OCI-LY3 (cell line): ENCODE data around the gene KBTBD13.
"Not testable (repeated sequence)": the region's sequence is repeated elsewhere in the genome, so short reads cannot be mapped to it uniquely, and the experiment has no call there.

ENCODE experiments used
- H2AFZ ChIP-seq: fragments of 200-600, 300-600 bp; shearing (Covaris generic); 2 replicates; pipeline ENCODE4 v1.6.0; 2014; ENCODE audit warnings: antibody characterized with exemption, low read depth, low read length
- H3K27ac ChIP-seq: fragments of 200-600, 300-600 bp; sonication (generic); 2 replicates; pipeline ENCODE4 v1.5.1; 2014; ENCODE audit warnings: mild to moderate bottlenecking, low read length, moderate library complexity, mixed read lengths
- H3K27me3 ChIP-seq: fragments of 200-600, 300-600 bp; sonication (generic); 2 replicates; pipeline ENCODE4 v1.6.1; 2014; ENCODE audit warnings: low read depth, low read length, mixed read lengths
- H3K36me3 ChIP-seq: fragments of 200-600, 300-600 bp; sonication (generic); replicated peaks from 2 replicates; pipeline ENCODE3; 2014; ENCODE audit warnings: low read depth, low read length, mixed read lengths
- H3K4me1 ChIP-seq: fragments of 300-600, 200-600 bp; sonication (generic); 2 replicates; pipeline ENCODE4 v1.6.1; 2014; ENCODE audit warnings: low read length, mixed read lengths
- H3K4me2 ChIP-seq: fragments of 200-600, 300-600 bp; sonication (generic); 2 replicates; pipeline ENCODE4 v1.6.1; 2014; ENCODE audit warnings: low read length, mixed read lengths
- H3K4me3 ChIP-seq: fragments of 300-600, 200-600 bp; sonication (generic); 2 replicates; pipeline ENCODE4 v1.5.1; 2014; ENCODE audit warnings: antibody characterized with exemption, mild to moderate bottlenecking, low read length, moderate library complexity
- H3K79me2 ChIP-seq: fragments of 300-600, 200-600 bp; shearing (Covaris generic); 2 replicates; pipeline ENCODE4 v1.6.1; 2014; ENCODE audit warnings: mild to moderate bottlenecking, low read length, mixed read lengths
- H3K9ac ChIP-seq: fragments of 300-600, 200-600 bp; shearing (Covaris generic); 2 replicates; pipeline ENCODE4 v1.6.0; 2014; ENCODE audit warnings: mild to moderate bottlenecking, low read length, moderate library complexity
- H3K9me3 ChIP-seq: fragments of 200-600, 300-600 bp; shearing (Covaris generic); 2 replicates; pipeline ENCODE4 v1.6.1; 2014; ENCODE audit warnings: low read length, mixed read lengths; ENCODE audit not compliant: insufficient read depth
- H4K20me1 ChIP-seq: fragments of 200-600, 300-600 bp; sonication (generic); 2 replicates; pipeline ENCODE4 v1.6.1; 2016; ENCODE audit warnings: low read length, mixed read lengths; ENCODE audit not compliant: insufficient read depth
- EZH2phosphoT487 ChIP-seq: fragments of 200-600 bp; shearing (Covaris generic); IDR thresholded peaks from 2 replicates; pipeline ENCODE4 v1.6.1; 2018; ENCODE audit warnings: antibody characterized with exemption, mixed run types, low read depth
- TF ChIP-seq, protein P1 (sequence below): fragments of 200-600, 300-600 bp; sonication (generic); IDR thresholded peaks from 2 replicates; pipeline ENCODE4 v1.5.1; 2014; ENCODE audit warnings: antibody characterized with exemption, low read length, low read depth

The KBTBD13 gene

GRCh38 chr15:65040461-65040860 is 36.1 kb upstream of the KBTBD13 start:
- Histone ChIP-seq H3K27ac (no peak overlapping the region), H3K4me2 (no peak overlapping the region), H3K27me3 (no peaks in the 10 kb centered on the region), H4K20me1 (no peaks in the 10 kb centered on the region), H2AFZ (no peak overlapping the region), H3K9ac (no peak overlapping the region), H3K9me3 (no peaks in the 10 kb centered on the region), H3K36me3 (no peaks in the 10 kb centered on the region), H3K79me2 (no peaks in the 10 kb centered on the region), H3K4me3 (no peak overlapping the region), H3K4me1 (peaks cover 6% of the 10 kb centered on the region)
- TF ChIP-seq, protein P1, sequence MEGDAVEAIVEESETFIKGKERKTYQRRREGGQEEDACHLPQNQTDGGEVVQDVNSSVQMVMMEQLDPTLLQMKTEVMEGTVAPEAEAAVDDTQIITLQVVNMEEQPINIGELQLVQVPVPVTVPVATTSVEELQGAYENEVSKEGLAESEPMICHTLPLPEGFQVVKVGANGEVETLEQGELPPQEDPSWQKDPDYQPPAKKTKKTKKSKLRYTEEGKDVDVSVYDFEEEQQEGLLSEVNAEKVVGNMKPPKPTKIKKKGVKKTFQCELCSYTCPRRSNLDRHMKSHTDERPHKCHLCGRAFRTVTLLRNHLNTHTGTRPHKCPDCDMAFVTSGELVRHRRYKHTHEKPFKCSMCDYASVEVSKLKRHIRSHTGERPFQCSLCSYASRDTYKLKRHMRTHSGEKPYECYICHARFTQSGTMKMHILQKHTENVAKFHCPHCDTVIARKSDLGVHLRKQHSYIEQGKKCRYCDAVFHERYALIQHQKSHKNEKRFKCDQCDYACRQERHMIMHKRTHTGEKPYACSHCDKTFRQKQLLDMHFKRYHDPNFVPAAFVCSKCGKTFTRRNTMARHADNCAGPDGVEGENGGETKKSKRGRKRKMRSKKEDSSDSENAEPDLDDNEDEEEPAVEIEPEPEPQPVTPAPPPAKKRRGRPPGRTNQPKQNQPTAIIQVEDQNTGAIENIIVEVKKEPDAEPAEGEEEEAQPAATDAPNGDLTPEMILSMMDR = no peak
- no peak for TF ChIP-seq EZH2phosphoT487

- no peaks in the 10 kb centered on the region for H3K9me3 ChIP-seq
- no peak overlapping the region for H3K27ac ChIP-seq
- H2AFZ ChIP-seq = no peak overlapping the region
- H3K79me2 ChIP-seq = no peaks in the 10 kb centered on the region
- TF ChIP-seq EZH2phosphoT487 = no peak
- TF ChIP-seq, protein P1 = no peak
- H3K9ac ChIP-seq = no peak overlapping the region
- H3K36me3 ChIP-seq = no peaks in the 10 kb centered on the region
- H3K4me2 ChIP-seq = no peak overlapping the region
- peaks cover 6% of the 10 kb centered on the region for H3K4me1 ChIP-seq
- H4K20me1 ChIP-seq = no peaks in the 10 kb centered on the region
- H3K4me3 ChIP-seq = no peak overlapping the region
- H3K27me3 ChIP-seq = no peaks in the 10 kb centered on the region
Measured at GRCh38 chr15:65041787-65042186, 34.8 kb upstream of the KBTBD13 start.

DNA sequence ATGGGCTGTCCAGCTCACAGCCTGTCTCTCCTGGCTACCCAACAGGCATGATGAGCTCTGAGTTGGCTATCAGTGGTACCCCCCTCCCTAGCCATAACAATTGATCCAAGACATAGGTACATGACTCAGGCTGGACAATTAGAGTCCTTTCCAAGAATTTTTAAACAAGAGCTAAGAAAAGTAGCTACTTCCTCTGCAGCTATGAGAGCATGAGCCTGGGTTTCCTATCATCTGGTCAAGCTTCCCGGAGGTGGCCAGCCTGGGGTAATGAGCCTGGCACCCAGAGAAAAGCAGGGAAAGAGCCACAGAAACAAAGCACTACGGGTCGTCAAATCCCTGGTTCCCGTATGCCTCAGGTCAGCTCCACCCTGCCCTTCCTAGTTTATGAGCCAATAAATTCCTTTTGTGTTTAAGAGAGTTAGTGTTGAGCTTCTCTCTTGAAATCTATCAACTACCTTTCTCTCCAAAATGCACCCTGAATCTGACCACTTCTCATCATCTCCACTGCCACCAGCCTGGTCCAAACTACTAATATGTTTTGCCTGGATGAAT is 33.7 kb upstream of the KBTBD13 start:
- Histone ChIP-seq H3K4me2 (no peak overlapping the region), H3K9ac (no peak overlapping the region), H3K27ac (no peak overlapping the region), H3K36me3 (no peaks in the 10 kb centered on the region), H3K4me1 (peaks cover 6% of the 10 kb centered on the region), H3K27me3 (no peaks in the 10 kb centered on the region), H3K9me3 (no peaks in the 10 kb centered on the region), H2AFZ (no peak overlapping the region), H3K4me3 (no peak overlapping the region), H3K79me2 (no peaks in the 10 kb centered on the region), H4K20me1 (no peaks in the 10 kb centered on the region; the same call in 1 of the 2 replicates)
- TF ChIP-seq, protein P1 = no peak
- no peak for TF ChIP-seq EZH2phosphoT487

DNA sequence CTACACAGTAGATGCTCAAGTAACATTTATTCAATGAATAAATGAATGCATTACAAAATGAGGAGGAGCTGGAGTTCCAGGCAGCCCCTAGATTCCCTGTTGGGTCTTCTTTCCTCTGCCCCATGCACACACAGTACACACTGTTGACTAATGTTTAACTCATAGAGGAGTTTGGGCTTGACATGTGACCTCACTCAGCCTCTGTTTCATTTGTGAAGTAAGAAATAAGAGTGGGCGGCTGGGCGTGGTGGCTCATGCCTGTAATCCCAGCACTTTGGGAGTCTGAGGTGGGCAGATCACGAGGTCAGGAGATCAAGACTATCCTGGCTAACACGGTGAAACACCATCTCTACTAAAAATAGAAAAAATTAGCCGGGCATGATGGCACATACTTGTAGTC is 32.3 kb upstream of the KBTBD13 start:
- H2AFZ ChIP-seq, H3K9me3 ChIP-seq, H3K27ac ChIP-seq, H3K9ac ChIP-seq, H3K27me3 ChIP-seq, H3K36me3 ChIP-seq, H3K79me2 ChIP-seq, H3K4me1 ChIP-seq, H3K4me3 ChIP-seq, H4K20me1 ChIP-seq: not testable (repeated sequence)
- peak overlapping the region; percentile 17; the same call in 1 of the 2 replicates for H3K4me2 ChIP-seq
